Endometrial microvascular endothelial cells (primary cell): ENCODE data around the gene MACROD1. TPM values are rescaled to one million over a fixed set of nuclear protein-coding genes. Genes with fewer than 3 reads are reported as not detected.

ENCODE experiments used
- in situ Hi-C: cut with HindIII; loops from 2 replicates; pipeline ENCODE4 v1.10.0; 2017; ENCODE audit warnings: low sequenced_read_pairs, low pct_unique_long_range_greater_than_20kb; ENCODE audit errors: inconsistent ontology term
- total RNA-seq: library from RNA; depleted of rRNA; stranded (reverse); fragments of >200 nt; gene quantifications from one replicate; pipeline ENCODE4 v1.2.3, GENCODE V29; 2015; ENCODE audit errors: inconsistent ontology term

MACROD1 gene
- total RNA-seq, 1 donor from 2014 or later = 16.0 TPM

DNA sequence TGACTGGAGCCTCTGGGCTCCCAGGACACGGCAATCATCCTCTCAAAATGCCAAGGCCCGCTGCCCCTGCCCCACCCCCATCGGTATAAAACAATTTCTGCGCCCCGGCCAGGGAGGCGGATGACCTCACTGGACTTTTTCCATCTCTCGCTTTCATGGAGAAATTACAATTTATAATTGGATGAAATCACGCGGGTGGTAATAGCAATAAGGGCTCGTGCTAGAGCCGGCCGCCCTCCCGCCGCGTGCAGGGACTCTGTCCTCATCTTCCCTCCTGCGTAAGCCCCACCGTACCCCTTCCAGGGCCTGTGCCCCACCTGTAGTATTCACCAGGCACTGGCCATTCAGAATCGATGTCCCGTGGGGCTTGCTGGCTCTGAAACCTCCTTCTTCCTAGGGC, 64.5 kb downstream of the MACROD1 start:
- in situ Hi-C loops = loop anchor here (10.0 kb wide), 1 partner anchor 97 kb away; no protein-coding TSS in a partner anchor

DNA sequence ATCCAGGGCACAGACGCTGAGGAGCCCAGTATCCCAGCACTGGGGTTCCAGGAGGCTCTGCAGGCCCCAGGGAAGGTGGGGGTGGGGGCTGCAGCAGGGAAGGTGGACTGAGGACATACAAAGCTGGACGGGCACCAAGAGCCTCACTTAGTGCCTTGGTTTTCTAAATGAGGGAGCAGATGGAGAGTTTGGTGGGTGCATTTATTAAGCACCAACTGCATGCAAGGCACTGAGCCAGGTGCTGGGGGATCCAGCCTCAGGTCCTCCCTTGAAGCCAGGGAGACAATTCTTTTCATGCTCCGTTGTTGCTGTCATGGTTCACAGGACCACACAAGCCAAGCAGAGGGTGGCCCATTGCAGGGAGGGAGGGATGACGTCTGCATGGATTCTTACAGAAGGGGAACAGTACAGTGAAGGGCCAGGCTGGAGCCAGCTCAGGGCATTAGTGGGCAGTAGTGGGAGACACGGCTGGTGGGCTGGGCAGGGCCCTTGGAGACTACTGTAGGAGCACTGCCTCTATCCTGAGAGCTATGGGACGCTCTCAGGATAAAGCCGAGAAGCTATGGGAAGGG, 65.0 kb downstream of the MACROD1 start:
- in situ Hi-C loops = loop anchor here (10.0 kb wide), 1 partner anchor 96 kb away; no protein-coding TSS in a partner anchor

DNA sequence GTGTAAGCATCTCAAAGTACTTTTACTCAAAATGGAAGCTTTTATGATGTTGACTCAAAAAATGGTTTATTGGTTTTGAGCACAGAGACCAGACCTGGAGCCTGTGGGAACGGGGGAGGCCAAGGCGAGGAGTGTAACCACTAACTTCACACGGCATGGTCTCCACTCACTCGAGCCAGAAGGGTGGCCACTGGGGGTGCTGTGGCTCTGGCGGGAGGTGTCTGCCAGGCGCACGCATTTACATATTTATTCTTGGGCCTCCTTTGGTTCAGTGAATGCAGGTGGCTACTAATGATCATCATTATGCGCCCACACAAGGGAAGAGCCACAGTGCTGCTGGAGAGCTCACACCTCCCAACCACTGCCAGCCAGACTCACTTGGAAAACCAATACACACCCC, 65.6 kb downstream of the MACROD1 start:
- in situ Hi-C loops = loop anchor here (10.0 kb wide), 1 partner anchor 96 kb away; no protein-coding TSS in a partner anchor

DNA sequence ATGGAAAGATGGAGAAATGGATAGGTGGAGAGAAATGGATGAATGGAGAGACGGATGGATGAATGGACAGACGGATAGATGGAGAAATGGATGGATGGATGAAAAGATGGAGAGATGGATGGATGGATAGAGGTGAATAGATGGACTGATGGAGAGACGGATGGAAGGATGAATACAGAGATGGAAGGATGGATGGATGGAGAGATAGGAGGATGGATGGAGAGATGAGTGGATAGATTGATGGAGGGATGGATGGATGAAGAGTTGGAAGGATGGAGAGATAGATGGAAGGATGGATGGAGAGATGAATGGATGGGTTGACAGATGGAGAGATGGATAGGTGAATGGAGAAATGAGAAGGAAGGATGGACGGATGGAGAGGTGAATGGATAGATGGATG, 66.5 kb downstream of the MACROD1 start:
- in situ Hi-C loops = no loop called here

DNA sequence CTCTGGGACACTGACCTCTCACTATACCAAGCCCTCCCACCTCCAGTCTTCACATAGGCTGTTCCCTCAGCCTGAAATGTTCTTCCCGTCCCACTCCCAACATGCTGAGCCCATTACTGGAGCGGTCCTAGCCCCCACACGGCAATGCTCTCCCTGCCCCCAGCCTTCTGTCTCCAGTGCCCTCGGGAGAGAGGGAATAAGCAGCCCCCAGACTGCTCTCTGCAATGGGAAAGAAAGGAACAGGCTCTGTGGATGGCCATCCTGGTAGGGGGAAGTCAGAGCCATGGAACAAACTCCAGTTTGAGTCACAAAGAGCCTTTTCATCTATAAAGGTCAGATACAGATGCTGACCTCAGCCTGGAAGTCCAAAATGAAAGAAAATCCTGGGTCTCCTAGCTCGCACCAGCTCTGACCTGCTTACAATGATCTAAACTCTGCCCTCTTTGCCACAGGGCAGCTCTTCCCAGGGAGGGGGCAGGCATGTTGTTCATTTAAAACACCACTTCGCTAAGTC, 67.5 kb downstream of the MACROD1 start:
- in situ Hi-C loops = no loop called here

DNA sequence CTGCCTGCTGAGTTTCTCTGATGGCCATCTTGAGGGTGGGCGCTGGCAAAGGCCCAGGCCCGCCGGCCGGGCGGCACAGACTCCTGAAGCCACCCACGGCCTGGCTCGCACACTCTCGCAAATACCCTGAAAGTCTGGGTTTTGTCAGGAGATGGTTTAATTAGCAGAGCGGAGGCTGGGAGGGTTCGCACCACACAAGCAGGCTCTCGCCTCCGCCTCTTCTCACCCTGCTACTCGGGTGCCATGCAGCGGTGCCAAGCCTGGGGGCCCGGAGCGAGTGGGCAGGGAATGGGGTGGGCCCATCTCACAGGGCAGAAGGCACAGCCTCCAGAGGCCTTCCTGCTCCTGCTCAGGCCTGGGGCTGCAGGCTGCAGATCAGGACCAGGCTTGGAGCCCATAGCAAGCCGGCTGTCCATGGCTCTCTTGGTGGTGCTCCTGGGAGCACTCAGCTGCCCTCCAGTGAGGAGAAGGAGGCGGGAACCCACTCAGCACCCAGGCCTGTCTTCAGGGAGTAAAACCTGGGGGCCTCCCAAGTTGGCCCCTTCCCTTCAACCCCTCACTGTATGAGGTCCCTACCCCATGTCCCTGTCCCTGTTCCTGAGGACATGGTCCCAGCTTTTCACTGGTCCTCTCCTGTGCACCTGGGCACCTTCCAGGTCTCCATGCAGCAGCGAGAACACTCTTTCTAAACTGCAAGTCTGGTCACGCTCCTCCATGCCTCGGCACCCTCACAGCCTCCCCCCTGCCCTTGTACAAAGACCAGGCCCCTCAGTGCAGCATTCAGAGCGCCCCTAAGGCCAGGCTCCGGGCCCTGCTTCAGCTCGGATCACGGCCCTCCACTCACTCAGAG, 68.2 kb downstream of the MACROD1 start:
- in situ Hi-C loops = no loop called here

DNA sequence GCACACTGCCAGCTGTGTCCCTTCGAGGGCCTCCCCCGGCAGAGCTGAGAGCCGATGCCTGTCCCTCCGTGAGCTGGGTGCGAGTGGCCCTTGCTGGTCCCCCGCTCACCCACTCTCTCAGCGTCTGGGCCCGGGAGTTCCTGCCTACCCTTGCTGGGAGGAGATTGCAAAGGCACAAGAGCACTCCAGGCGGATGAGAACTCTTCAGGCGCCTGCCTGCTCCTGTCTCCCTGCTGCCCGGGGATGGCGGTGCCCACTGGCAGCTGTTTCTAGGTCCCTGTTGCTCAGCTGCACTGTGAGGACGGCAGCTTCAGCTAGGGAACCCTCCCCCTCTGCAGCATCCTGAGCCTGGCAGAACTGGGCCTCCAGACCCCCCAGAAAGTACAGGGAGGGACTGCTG, 69.1 kb downstream of the MACROD1 start:
- in situ Hi-C loops = no loop called here

DNA sequence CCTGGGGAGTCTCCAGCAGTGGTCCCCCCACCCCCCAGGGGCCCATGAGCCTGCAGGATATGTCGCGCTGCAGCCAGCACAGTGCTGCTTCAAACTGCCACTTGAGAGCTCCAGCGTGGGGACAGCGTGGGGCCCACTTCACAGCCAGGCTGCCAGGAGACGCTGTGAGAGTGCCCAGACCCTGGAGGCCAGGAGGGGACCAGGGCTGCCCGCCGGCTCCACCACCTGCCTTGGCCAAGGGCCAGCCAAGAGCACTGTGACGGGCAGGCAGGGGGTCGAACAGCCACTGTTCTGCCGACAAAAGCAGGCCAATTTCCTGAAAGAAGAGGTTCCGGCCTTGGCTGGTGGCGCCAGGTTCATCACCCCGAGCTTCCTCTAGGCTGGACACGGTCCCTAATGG, 70.0 kb downstream of the MACROD1 start:
- in situ Hi-C loops = no loop called here

DNA sequence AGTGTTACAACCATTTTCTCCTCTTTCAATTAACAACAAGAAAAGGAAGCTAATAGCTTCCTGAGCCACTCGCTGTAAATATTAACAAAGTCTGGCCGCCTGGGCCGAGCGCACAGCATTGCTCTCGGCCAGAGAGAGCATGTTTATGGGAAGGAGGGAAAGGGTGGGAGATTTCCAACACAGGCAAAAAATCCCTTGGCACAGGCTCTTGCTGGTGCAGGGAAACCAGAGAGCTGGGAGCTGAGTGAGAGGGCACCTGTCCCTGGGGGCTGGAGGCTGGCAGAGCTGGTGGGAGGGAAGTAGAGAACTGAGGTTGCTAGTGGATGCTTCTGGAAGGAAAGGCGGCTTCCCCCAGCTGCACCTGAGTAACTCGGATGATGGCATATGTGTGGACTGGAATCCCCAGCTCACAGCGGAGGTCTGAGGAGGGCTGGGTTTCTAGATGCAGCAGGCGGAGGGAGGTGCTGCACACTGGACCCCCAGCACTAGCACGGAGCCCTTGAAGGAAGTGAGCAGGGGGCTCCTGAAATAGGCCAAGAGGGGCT, 70.6 kb downstream of the MACROD1 start:
- in situ Hi-C loops = no loop called here

DNA sequence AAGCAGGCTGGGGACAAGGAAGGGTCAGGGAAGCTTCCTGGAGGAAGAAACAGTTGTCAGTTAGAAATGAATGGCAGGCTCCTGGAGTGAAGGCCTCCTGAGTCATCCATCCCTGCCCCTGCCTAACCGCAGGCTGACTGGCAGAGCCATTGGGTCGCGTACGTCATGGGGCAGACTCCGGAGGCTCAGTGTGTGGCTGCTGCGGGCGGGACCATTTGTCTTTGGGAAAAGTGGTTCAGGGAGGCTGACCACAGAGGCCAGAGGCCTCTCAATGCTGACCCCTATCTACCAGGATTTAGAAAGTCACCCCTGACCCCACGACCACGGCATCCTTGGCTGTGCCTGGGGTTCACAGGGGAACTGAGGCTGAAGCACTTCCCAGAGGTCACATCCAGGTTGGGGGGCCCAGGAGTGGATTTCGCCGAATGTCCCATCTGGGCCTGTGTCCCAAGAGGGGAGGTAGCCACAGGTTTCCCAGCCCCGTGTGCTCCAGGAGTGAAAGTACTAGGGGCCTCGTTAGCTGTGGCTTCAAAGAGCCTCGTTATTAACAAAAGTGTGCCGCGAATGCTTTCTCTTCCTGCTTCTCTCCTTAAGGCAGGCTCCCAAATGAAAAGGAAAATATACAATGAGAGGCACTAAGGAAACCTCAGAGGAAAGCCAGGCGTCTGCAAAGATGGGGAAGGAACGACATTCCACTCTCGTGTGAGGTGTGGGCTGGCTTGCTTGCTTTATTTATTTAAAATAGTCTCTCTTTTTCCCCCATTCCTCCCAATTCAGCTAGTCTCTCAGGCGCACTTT, 71.3 kb downstream of the MACROD1 start:
- in situ Hi-C loops = no loop called here

DNA sequence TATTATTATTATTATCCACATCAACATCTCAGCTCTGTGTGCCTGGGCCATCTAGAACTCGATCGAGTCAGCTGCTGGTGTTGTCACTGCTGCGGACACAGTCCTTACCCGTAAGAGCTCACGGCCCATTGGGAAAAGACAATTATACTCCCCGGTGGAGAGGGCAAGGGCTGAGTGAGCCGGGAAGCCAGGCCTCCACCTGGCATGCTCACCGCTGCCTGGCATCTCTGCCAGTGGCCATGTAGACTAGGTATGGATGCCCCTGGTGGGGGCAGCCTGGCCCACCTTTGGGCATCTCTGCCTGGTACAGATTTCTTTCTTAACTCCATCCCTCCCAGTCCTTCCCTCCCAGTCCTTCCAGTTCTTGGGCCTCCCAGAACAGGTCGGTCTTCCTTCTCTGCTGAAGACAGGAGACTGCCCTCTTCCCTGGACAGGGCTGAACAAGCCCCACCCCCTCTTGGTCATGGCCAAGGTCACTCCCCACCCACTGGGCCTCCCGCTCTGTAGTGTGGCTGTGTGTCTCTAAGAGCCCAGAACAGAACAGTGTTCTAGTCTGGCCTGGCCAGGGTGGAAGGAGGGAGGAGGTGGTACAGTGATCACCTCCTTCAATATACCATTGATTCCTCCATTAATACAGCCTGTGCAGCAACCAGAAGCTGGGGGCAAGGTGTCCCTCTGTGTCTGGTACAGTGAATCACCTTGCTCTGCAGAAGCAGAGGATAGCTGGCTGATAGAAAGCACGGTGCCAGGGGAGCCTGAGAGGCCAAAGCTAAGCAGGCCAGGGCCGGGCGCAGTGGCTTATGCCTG, 72.5 kb downstream of the MACROD1 start:
- in situ Hi-C loops = no loop called here

DNA sequence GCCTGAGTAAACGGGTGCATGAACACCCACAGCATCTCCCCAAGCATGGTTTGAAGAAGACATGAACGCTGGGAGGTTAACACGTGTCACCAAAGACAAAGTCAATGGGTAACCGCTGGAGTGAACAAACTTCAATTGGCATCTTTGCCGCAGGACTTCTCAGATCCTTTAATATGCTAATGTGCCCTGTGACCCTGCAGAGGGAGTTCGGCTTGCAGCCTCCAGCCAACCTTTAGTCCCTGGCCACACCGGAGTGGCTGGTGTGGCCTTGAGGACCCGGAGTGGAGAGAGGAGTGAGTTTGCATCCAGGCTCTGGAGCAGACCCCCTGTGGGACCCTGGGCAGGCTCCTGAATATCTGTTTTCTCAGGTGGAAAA, 73.2 kb downstream of the MACROD1 start:
- in situ Hi-C loops = no loop called here

DNA sequence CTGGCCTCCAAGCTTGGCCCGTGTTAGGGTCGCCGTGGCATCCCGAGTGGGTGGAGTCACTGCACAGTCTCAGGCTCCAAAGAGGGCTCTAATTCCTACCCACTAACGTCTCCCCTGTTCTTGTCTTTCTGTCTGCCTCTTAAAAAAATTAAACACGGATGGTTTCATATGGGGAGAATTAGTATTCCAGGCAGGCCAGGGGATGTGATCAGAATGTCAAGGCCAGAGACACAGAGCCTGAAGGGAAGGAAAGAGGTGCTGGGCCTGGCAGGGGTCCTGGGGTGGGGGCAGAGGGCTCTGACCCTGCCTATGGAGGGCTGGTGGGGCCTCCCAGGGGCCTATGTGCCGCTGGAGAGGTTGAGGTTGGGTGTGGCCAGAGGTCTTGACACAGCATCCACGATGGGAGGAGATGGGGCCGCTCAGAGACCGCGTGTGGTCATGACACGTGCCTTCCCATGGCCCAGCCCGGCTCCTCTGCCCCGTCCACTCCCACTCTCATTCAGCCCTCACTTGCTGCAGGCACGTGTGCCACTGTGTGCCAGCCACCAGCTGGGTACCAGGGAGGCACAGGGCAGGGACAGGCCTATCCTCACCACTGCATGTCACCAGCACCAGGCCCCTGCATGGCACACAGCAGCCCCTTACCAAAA, 73.7 kb downstream of the MACROD1 start:
- in situ Hi-C loops = no loop called here

DNA sequence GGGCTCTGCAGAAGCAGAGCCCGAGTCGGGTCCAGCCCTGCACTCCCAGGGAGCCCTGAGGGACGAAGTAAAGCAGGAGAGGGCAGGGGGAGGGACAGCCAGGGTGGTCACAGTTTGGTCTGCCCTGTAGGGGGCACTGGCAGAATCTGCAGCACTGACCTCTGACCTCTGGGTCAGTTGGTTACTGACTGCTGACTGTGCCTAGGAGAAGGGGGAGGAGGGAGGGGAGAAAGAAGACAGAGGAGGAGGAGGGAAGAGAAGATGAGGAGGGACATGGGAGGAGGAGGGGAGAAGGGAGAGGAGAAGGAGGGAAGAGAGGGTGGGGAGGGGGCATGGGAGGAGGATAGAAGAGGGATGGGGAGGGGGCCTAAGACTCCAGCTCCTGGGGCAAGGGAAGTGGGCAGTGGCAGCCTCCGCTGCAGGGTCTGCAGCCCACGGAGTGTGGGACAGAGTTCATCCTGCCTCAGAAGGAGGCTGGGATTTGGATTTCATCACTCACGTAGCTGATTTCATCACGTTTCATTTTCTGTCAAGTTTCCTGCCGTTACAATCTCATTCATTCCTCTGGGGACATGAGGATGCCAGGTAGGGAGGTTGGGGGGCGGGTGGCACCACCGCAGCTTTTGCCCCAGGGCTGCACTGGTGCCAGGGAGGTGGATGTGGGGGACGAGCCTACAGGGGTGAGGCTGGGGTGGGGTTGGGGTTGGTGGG, 75.0 kb downstream of the MACROD1 start:
- in situ Hi-C loops = no loop called here

DNA sequence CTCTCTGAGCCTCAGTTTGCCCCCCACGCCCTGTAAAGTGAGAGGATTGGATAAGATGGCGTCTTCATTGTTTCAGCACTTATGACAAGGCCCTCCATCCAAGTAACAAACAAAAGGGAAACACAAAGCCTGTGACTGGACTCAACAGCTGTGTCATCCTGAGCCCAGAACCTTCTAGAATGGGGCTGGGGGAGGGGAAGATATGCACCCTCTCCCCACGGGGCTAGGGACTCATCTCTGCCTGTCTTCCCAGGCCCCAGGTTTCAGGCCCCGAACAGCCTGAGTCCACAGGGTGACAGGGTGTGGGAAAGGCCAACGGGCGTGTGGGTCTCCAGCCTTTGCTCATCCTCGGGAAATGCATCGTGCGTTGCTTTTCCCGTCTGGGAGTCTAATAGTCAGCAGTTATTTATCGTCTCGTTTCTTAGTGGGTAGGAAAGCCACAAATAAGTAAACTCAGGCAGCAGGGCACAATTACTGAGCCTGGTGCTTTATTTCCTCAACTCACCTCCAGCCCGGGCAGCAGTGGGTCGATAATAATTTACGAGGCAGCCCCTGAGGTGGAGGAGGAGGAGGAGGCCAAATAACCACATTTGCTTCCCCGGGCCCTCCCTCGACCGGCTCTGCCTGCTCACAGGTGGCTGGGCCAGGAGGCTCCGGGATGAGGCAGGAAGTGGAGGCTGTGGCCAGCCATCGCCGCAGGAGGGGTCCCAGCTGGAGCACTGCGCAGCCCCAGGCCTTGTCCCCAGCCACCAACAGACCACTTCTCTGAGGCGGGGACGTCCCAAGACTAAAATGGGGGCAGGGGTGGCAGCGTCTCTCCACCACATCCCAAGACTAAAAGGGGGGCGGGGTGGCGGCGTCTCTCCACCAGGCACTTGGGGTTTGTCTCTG, 75.8 kb downstream of the MACROD1 start:
- in situ Hi-C loops = no loop called here

DNA sequence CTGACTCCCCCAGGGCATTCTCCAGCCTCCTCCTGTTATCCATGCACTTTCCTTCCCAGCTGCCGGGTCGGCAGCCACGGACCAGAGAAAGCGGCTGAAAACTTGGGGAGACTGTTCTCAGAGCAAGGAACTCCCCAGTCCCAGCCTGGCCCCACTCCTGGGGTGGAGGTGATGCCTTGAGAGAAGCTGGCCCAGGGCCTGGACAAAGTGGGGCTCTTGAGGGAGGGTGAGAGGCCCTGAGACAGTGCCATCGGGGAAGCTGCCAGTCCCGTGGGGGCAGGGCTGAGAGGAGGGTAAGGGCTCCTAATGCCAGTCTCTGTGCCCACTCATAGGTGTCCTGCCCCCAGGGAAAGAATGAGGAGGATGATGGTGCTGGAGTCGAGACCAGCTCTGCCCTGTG, 76.4 kb downstream of the MACROD1 start:
- in situ Hi-C loops = no loop called here

DNA sequence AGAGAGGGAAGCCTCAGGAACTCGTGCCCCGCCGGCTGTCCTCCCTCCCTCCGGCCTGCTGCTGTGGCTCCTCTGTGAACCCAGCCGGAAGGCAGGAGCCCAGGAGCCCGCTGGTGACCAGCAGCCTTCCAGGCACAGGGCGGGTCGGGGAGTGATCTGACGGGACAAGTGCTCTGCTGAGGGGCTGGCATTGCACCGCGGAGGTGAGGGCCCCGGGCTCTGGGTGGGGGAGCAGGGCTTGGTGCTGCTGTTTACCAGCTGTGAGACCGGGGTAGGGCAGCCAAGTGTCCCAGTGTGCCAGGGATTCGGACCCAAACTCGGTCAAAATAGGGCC, 76.9 kb downstream of the MACROD1 start:
- in situ Hi-C loops = no loop called here
